T-helper 17 cell (primary cell): ENCODE measurements around the gene ALDH3B2. TPM values are rescaled to one million over a fixed set of nuclear protein-coding genes. Genes with fewer than 3 reads are reported as not detected.
"Not testable (repeated sequence)": the region's sequence is repeated elsewhere in the genome, so short reads cannot be mapped to it uniquely, and the experiment has no call there.

ENCODE experiments used
- ATAC-seq: fragments of 150-1000 bp; cut with Tn5 transposase; 2 replicates; pipeline ENCODE4 v1.10.0; 2021; ENCODE audit warnings: mild to moderate bottlenecking, moderate library complexity
- DNase-seq, 3 donors: peaks; one replicate each; pipeline versions ENCODE4 v3.0.0 to v3.0.0-alpha.2; 2020 to 2021
- H3K9me3 ChIP-seq: one replicate; pipeline ENCODE4 v1.7.0; 2013; ENCODE audit warnings: low read length, mild to moderate bottlenecking; ENCODE audit not compliant: control insufficient read depth, poor library complexity, severe bottlenecking
- H3K27ac Mint-ChIP-seq: one replicate; pipeline ENCODE4 v1.8.0; 2022; ENCODE audit warnings: mild to moderate bottlenecking, moderate library complexity, mixed read lengths
- H3K27me3 Mint-ChIP-seq: one replicate; pipeline ENCODE4 v1.8.0; 2022; ENCODE audit warnings: mixed read lengths
- H3K36me3 Mint-ChIP-seq: one replicate; pipeline ENCODE4 v1.8.0; 2022; ENCODE audit warnings: low read depth, mixed read lengths
- H3K4me1 Mint-ChIP-seq: one replicate; pipeline ENCODE4 v1.8.0; 2022; ENCODE audit warnings: mild to moderate bottlenecking, mixed read lengths
- H3K4me3 Mint-ChIP-seq: one replicate; pipeline ENCODE4 v1.8.0; 2022; ENCODE audit warnings: mild to moderate bottlenecking, moderate library complexity, mixed read lengths
- total RNA-seq, 4 donors: library from RNA in 2 of 4; stranded (reverse) in 2 of 4; gene quantifications; one replicate each; pipeline ENCODE4 v1.2.3 and lab custom pipeline; 2022 to 2026

The ALDH3B2 gene
- total RNA-seq, 2 donors from 2014 or later = not detected

GRCh38 chr11:67630228-67630942 is 44.0 kb downstream of the ALDH3B2 start:
- H3K4me3 Mint-ChIP-seq = peak overlapping the region; percentile 95
- H3K27me3 Mint-ChIP-seq = no peaks in the 10 kb centered on the region
- no peaks in the 10 kb centered on the region for H3K9me3 ChIP-seq
- no peaks in the 10 kb centered on the region for H3K36me3 Mint-ChIP-seq
- peak overlapping the region; percentile 89 for H3K27ac Mint-ChIP-seq
- ATAC-seq (peak; percentile 77), DNase-seq (peak; percentile 84 to 96 (median 93))
- H3K4me1 Mint-ChIP-seq = peaks cover 12% of the 10 kb centered on the region

GRCh38 chr11:67629386-67630227 is 44.8 kb downstream of the ALDH3B2 start, which contains the start of gene NUDT8:
Gene NUDT8, minus strand, starts transcription at chr11:67629937. Its CDS starts 26 bp downstream, at chr11:67629911.
- peak within 1 kb of the TSS; percentile 89 for H3K27ac Mint-ChIP-seq
- ATAC-seq (peak; percentile 67), DNase-seq (peak; percentile 78 to 84 (median 83))
- no peaks in the 10 kb centered on the region for H3K27me3 Mint-ChIP-seq
- peak within 1 kb of the TSS; percentile 95 for H3K4me3 Mint-ChIP-seq
- H3K4me1 Mint-ChIP-seq = peaks cover 12% of the 10 kb centered on the region
- H3K36me3 Mint-ChIP-seq = no peaks in the 10 kb centered on the region
- H3K9me3 ChIP-seq = no peaks in the 10 kb centered on the region

GRCh38 chr11:67628710-67629385 is 45.6 kb downstream of the ALDH3B2 start:
- H3K27ac Mint-ChIP-seq = peak overlapping the region; percentile 39
- H3K4me1 Mint-ChIP-seq = peaks cover 12% of the 10 kb centered on the region
- no peaks in the 10 kb centered on the region for H3K27me3 Mint-ChIP-seq
- H3K36me3 Mint-ChIP-seq = no peaks in the 10 kb centered on the region
- no peaks in the 10 kb centered on the region for H3K9me3 ChIP-seq
- peak overlapping the region; percentile 95 for H3K4me3 Mint-ChIP-seq
- no peak for DNase-seq
- no peak for ATAC-seq

GRCh38 chr11:67627812-67628624 is 46.4 kb downstream of the ALDH3B2 start:
- Mint-ChIP-seq H3K4me1 (peaks cover 12% of the 10 kb centered on the region), H3K36me3 (no peaks in the 10 kb centered on the region), H3K27ac (no peak overlapping the region), H3K27me3 (no peaks in the 10 kb centered on the region), H3K4me3 (no peak overlapping the region)
- ATAC-seq = no peak
- no peak for DNase-seq
- H3K9me3 ChIP-seq = no peaks in the 10 kb centered on the region

- no peaks in the 10 kb centered on the region for H3K9me3 ChIP-seq
- Mint-ChIP-seq H3K4me1 (peaks cover 12% of the 10 kb centered on the region), H3K27ac (no peak overlapping the region), H3K27me3 (no peaks in the 10 kb centered on the region), H3K36me3 (no peaks in the 10 kb centered on the region), H3K4me3 (no peak overlapping the region)
- DNase-seq = no peak
- ATAC-seq = no peak
Observed at GRCh38 chr11:67627441-67627811, 47.0 kb downstream of the ALDH3B2 start.

- H3K36me3 Mint-ChIP-seq = no peaks in the 10 kb centered on the region
- no peak overlapping the region for H3K27ac Mint-ChIP-seq
- no peak overlapping the region for H3K4me3 Mint-ChIP-seq
- DNase-seq (no peak), ATAC-seq (no peak)
- H3K4me1 Mint-ChIP-seq = peaks cover 10% of the 10 kb centered on the region
- H3K9me3 ChIP-seq = no peaks in the 10 kb centered on the region
- no peaks in the 10 kb centered on the region for H3K27me3 Mint-ChIP-seq
Observed at GRCh38 chr11:67626970-67627369, 47.5 kb downstream of the ALDH3B2 start.

- not testable (repeated sequence) for H3K27ac Mint-ChIP-seq, ATAC-seq, H3K27me3 Mint-ChIP-seq, H3K4me1 Mint-ChIP-seq, DNase-seq, H3K9me3 ChIP-seq, H3K4me3 Mint-ChIP-seq, H3K36me3 Mint-ChIP-seq
Observed at GRCh38 chr11:67626131-67626833, 48.1 kb downstream of the ALDH3B2 start.

- not testable (repeated sequence) for H3K27ac Mint-ChIP-seq, H3K9me3 ChIP-seq, ATAC-seq, H3K4me1 Mint-ChIP-seq, DNase-seq, H3K27me3 Mint-ChIP-seq, H3K4me3 Mint-ChIP-seq, H3K36me3 Mint-ChIP-seq
Observed at GRCh38 chr11:67623795-67624194, 50.6 kb downstream of the ALDH3B2 start.

GRCh38 chr11:67622905-67623304 is 51.5 kb downstream of the ALDH3B2 start:
- H3K36me3 Mint-ChIP-seq, H3K9me3 ChIP-seq, H3K27ac Mint-ChIP-seq, H3K27me3 Mint-ChIP-seq, H3K4me3 Mint-ChIP-seq, DNase-seq, ATAC-seq, H3K4me1 Mint-ChIP-seq: not testable (repeated sequence)

- H3K36me3 Mint-ChIP-seq, DNase-seq, H3K27ac Mint-ChIP-seq, H3K4me1 Mint-ChIP-seq, H3K9me3 ChIP-seq, ATAC-seq, H3K27me3 Mint-ChIP-seq, H3K4me3 Mint-ChIP-seq: not testable (repeated sequence)
Observed at GRCh38 chr11:67621928-67622327, 52.5 kb downstream of the ALDH3B2 start.

- not testable (repeated sequence) for H3K36me3 Mint-ChIP-seq, ATAC-seq, H3K9me3 ChIP-seq, DNase-seq, H3K4me3 Mint-ChIP-seq, H3K27me3 Mint-ChIP-seq, H3K27ac Mint-ChIP-seq, H3K4me1 Mint-ChIP-seq
Observed at GRCh38 chr11:67620621-67621020, 53.8 kb downstream of the ALDH3B2 start.
